ENCODE results near the gene SFI1.

- no peak for TF ChIP-seq EZH2phosphoT487 (IDR thresholded peaks at IDR 0.05; ENCODE audit: insufficient read depth, low read depth)
- no peak for TF ChIP-seq EZH2 (IDR thresholded peaks at IDR 0.05; ENCODE audit: insufficient read depth, poor library complexity, severe bottlenecking)
Measured at GRCh38 chr22:31574055-31574670, 77.8 kb downstream of the SFI1 start.
